HG03469 (cell line): ENCODE results near the gene C20orf173.
"Not testable (repeated sequence)": the region's sequence is repeated elsewhere in the genome, so short reads cannot be mapped to it uniquely, and the experiment has no call there.

ENCODE experiments used
- ATAC-seq: cut with Tn5 transposase; IDR thresholded peaks from one replicate; pipeline ENCODE4 v1.9.1; 2021; ENCODE audit warnings: mild to moderate bottlenecking, moderate library complexity, moderate number of reproducible peaks; ENCODE audit not compliant: unreplicated experiment

The C20orf173 gene, protein sequence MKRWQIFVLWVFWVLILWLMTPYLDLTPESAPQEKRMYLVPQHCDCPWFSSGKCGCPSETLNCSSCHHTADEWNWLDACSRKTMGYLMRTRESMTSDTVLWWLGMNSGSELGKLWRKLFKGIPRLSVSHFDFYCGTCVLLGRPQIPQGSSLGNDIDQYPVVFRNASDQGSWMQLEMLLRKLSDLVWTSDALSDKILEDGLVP

DNA sequence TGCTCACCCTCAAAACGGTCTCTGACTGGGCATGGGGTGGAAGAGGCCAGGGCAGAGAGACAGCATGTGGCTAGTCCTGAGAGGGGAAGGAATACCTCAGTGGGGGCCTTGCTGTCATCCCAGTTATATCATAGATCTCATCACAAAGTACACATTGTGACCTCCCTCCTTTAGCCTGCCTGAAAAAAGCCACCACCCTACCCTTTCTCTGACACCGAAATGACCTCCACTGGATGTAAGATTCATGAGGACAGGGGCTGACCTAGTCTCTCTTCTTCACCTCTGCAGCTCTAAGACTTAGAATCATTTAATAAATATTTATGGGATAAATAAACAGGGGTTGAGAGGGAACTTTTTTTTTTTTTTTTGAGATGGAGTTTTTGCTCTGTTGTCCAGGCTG lies at the start of gene C20orf173:
C20orf173 (minus strand) TSS at position 101 of the 400 bp plus-strand sequence. CDS start 279 bp downstream, outside the sequence.
- no peak for ATAC-seq

DNA sequence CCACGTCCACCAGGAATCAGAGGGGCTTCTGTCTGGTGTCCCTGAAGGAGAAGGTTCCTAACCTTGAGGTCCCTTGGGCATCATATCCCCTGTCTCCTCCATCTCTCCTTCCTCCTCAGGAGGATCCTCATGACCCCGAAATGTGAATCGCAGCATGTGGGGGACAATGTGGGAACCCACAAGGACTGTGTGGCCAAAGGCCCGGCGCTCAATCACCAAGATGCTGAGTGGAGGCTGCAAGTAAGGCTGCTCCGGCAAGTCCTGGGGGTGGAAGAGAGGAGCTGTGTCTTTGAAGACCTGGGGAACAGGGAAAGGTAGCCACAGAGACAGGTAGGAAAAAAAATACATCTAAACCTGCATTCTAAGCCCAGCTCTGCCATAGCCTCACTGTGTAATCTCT lies 49.7 kb upstream of the C20orf173 start:
- ATAC-seq, result no peak

DNA sequence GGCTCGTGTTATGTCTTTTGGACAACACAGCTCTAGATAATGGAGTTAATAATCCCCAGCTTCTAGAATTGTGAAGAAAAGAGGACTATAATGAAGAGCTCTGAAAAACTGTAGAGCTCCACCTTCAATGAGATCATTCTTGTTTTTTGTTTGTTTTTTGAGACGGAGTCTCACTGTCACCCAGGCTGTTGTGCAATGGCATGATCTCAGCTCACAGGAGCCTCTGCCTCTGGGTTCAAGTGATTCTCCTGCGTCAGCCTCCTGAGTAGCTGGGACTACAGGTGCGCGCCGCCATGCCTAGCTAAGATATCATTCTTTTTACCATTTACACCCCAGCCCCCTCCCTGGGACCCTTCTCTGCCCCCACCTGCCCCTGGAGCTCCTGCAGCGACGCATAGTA lies 49.0 kb upstream of the C20orf173 start:
- no peak for ATAC-seq

DNA sequence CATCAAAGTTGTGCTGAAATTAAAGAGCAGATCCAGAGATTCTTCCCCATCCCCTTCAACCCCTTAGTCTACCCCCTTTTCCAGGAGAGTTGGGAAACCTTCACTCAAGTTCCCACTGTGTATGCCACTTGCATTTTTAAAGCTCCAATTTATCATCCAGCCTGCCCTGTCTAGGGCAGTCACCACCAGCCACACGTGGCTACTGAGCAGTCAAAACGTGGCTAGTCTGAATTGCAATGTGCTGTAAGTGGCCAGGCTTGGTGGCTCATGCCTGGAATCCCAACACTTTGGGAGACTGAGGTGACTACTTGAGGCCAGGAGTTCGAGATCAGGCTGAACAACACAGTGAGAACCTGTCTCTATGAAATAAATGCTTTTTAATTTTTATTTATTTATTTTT lies 47.4 kb upstream of the C20orf173 start:
- ATAC-seq, result no peak

DNA sequence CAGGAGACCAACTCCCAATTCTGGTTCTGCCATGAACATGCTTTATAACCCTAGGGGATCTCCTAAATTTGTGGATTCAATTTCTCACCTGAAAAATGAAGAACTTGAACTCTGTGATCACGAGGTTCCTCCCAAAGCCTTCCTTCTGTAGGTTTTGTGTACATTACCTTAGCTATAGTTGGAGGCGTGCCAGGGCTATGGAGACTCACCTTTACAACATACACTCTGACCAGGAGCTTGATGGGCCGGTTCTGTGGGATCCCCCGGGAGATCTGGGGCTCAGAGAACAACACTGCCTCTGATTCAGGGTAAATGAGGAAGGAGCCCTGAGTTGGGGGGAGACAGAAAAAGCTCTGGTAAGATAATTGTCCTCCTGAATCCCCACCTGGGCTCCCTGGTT lies 46.5 kb upstream of the C20orf173 start:
- no peak for ATAC-seq

DNA sequence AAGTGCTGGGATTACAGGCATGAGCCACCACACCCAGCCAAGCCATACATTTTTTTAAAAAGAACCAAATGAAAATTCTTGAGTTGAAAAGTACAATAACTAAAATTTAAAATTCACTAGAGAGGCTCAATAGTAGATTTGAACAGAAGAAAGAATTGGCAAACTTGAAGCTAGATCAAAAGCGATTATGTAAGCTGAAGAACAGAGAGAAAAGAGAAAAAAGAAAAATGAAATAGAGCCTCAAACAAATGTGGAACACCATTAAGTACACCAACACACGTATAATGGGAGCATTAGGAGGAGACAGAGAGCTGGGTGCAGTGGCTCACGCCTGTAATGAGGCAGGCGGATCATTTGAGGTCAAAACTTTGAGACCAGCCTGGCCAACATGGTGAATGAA lies 43.4 kb upstream of the C20orf173 start:
- no peak for ATAC-seq

DNA sequence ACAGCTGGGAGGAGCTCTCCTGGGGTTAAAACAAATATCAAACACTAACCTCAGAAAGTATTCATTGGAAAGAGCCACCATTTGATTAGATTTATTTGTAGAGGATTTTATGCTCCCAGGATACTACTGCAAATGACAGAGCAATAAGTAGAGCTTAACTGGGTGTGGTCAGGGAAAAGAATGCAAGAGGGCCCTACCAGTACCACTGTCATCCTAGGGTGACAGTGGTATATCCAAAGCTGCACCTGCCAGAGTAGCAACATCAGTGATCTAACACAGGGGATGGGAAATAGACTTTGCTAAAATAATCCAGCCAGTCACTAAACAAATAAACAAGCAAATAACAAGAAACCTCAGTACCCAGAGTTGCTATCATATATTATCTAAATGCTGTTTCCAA lies 42.1 kb upstream of the C20orf173 start:
- no peak for ATAC-seq

DNA sequence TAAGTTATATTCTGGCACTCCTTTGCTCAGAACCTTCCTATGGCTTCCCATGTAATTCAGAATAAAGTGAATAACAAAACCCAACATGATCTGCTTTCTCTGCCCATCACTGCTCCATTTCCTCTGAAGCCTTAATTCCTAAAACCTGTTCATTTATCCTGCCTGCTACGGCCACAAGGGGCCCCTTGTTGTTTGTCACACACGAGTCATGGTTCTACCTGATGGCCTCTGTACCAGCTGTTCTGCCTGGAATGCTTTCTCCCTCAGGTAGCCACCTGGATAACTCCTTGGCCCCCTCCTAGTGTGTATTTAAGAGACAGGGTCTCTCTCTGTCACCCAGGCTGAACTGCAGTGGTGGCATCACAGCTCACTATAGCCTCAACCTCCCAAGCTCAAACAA lies 39.2 kb upstream of the C20orf173 start:
- no peak for ATAC-seq

DNA sequence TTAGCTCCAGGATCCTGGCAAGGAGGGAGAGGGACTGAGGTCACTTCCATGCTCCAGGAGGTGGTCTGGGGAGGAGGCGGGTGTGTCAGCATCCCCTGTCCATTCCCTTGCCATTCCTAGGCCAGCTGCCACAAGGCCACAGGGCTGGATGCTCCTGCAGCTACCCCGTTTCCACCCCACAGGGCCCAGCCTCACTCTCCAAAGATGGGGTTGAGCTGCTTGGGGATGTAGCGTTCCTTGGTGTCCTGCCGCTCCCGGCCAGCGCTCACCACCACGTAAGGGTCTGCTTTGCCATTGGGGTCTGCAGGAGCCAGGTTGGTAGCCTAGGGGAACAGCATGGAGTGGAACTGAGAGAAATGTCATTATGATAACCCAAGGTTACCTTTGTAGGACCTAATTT lies 35.5 kb upstream of the C20orf173 start:
- no peak for ATAC-seq

DNA sequence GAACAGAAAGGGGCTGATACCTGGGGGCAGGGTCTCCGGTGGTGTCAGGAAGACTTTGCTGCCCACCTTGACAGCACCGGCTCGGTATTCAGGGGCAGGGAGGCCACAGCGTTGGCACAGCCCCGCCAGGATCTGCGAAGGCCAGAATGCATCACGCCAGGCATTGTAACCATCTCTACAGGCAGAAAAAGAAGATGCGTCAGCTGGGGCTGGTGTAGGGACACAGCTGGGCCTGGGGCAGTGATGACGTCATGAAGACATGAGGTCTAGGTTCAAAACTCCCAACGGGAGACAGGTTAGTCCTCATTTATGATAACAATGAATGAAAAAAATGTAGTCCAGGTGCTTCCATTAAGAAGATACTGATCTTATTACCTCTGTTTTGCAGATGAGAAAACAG lies 34.4 kb upstream of the C20orf173 start:
- no peak for ATAC-seq

DNA sequence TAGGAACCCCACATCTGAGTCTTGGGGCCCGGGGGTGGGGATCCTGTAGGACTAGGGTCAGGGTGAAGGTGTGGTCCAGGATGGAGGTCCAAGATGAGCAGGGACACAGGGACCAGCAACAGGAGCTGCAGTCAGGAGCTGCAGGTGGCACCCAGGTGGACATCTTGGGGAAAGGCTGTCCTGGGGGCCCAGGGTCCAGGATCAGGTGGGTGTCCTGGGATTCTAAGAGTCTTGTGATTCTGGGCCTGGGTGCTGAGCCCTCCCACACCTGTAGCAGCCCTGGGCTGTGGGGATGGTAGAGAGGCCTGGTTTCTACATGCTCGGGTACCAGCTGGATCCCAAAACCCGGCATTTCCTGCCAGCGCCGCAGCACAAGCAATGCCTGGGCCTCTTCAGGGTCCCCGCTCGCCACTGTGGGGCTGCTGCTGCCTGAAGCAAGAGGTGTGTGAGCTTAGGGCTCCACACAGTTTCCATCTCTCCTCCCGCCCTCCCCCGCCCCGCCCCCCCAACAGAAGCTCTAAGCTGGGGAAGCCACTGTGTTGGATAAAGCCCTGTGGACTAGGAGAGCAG lies 33.2 kb upstream of the C20orf173 start:
- no peak for ATAC-seq

DNA sequence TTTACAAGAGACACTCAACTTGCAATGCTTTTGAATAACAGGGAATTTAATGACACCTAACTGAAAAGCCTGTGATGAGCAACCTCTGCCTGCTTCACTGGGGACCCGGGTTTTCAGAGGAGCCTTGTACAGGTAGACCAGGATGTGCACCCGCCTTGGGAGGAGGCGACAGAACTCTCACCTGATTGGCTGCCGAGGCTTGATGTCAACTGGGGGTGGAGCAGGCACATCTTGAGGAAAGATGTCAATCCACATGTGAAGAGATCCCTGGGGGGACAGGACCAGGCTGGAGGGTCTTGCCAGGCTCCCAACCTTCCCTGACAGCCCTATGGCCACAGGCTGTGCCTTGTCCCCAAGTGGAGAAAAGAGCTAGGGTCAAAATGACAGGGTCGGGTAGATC lies 32.2 kb upstream of the C20orf173 start:
- no peak for ATAC-seq

DNA sequence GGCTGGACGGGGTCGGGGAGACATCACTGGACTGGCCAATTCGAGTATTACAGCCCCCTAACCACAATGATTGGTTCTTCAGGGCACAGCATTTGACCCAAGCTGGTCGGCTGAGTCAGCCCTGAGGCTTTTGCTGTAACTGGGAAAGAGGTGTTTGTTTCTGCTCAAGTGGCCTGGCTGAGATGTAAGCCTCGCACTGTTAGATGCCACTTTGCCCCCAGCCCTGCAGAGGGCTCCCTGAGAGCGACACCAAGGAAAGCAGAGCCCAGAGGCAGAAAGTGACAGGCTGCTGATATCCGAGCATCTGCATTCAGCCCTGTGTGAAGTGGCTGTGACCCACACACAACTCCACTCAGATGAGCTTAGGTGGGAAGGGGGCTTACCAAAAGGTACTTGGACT lies 31.8 kb upstream of the C20orf173 start:
- ATAC-seq, result no peak

DNA sequence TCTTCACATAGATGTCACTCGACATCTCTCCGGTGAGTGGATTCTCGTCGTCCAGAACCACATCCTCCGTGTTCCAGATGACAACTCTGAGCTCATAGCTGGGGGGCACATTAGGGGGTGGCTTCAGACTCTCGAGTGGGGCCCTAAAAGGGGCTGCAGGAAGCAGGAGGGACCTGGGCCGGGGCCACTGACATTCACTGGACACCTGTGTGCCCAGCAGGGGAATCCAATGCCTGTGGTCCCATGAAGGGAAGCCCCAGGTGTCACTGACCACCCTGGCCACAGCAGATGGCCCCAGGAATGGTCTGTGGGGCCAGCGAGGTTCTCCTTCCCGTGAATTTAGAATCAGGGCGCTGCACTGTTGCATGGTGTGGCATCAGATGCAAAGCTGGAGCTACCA lies 31.1 kb upstream of the C20orf173 start:
- no peak for ATAC-seq

DNA sequence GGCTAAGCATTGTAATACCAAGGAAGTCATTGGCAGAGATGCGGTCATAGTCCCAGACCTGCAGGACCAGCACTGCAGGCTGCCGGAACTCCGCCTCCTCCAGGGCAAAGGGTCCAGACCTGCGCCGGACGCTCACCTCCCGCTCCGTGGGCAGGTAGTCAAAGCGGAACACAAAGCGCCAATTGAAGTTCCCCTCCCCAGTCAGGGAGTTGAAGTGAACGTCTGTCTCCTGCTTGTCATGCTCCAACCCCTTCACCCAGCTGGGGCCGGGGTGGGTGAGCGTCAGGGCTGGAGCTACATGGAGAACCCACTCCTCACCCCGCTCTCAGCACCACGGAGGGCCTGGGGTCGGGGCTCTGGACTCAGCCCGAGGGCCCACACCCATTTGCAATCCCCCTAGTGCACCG lies 30.7 kb upstream of the C20orf173 start:
- no peak for ATAC-seq

DNA sequence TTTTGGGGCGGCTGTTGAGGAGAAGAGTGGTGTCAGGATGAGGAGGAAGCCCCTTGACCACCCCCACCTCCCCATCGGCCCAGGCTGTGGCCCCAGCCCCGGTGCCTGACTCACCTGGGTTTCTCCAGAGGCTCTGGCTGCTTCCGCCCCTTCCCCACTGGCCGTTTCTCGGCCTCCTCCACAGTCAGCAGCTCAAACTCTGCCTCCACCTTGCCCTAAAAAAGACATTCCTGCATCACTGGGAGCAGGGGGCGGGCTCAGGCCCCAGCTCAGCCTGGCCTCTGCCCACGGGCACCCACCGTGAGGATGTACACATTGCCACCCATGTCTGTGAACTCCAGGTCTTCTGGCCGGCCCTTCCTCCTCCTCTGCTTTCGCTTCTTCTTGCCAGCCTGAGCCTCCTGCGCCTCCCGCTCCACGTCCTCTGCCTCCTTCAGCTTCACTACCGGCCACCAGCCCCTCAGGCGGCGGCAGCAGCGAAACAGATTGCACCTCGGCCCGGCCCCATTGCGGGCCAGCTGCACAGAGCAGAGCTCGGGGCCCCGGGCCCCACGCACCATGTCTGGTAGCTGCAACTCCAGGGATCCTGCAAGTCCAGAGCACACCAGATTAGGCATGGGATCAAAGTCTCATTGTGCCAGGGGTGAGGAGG lies 29.7 kb upstream of the C20orf173 start:
- no peak for ATAC-seq

DNA sequence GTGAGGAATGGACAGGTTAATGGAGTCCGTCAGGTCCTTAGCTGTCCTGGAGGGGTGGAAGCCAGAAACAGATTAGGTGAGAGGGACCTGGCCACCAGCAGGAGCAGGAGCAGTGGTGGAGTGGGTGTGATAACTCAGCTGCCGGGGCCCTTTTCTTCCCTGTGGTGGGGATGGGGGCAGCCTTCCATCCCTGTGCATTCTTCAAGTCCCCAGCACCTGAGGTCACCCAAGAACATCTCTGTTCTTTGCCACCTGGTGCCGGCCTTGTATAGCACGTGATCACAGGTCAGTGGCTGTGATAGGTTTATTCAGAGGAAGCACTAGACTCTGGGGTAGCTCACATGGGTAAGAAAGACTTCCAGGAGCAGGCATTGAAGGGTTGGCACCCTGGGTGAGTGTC lies 29.0 kb upstream of the C20orf173 start:
- no peak for ATAC-seq

DNA sequence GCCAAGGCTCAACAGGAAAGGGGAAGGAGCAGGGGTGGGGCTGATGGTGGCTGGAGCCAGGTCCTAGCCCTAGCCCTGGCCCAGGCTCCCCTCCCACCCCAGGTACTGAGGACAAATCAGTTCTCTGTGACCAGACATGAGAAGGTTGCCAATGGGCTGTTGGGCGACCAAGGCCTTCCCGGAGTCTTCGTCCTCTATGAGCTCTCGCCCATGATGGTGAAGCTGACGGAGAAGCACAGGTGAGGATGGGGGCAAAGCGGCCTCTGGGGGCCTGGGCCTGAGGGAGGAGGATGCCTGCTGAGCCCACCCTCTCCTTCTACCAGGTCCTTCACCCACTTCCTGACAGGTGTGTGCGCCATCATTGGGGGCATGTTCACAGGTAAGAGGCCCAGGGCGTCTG lies 27.4 kb upstream of the C20orf173 start:
- no peak for ATAC-seq

DNA sequence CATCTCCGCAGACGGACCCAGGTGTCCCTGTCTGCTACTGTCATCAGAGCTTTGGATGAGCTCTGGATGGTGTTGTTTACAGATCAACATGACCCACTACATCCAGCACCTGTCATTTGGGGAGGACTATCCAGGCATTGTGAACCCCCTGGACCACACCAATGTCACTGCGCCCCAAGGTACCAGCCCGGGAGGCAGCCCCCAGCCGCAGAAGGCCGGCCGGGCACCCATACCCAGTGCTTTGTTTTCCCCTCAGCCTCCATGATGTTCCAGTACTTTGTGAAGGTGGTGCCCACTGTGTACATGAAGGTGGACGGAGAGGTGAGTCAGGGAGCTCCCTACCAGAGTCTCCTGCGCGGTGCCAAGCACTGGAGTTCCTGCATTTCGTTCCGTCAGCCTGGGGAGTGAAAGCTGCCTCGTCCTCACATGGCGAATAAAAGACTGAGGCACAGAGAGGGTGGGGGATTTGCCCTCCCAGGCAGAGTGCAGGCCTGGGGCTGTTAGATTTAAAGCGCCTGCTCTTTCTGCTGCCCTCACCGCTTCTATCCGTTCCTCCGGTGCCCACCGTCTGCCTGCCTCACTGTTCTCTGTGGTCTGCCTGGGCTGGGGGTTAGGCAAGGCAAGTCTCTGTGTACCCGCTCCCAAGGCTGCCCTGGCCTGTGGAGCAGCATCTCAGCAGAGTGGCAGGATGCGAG lies 26.6 kb upstream of the C20orf173 start:
- ATAC-seq, result no peak

DNA sequence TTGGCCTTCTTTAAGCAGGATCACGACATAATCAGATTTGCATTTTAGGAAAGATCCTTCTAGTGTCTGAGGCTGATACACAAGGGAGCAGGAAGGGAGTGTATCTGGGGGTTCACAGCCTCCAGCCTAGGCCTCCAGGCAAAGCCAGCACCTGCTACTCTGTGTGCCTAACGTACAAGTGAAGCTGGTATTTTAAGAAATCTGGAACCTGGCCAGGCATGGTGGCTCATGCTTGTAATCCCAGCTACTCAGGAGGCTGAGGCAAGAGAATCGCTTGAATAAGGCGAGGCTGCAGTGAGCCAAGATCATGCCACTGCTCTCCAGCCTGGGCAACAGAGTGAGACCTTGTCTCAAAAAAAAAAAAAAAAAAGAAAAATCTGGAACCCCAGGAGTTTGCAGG lies 26.0 kb upstream of the C20orf173 start:
- not testable (repeated sequence) for ATAC-seq

DNA sequence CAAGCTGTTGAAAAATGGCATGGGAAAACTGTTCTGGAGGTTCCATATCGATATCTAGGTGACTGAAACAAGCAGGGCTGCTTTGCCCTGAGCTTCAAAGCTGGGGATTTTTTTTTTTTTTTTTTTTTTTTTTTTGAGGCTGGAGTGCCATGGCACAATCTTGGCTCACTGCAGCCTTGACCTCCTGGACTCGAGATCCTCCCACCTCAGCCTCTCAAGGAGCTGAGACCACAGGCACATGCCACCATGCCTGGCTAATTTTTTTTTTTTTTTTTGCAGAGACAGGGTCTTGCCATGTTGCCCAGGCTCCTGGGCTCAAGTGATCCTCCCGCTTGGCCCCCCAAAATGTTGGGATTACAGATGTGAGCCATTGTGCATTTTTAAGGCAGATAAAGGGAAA lies 23.5 kb upstream of the C20orf173 start:
- ATAC-seq, result no peak

DNA sequence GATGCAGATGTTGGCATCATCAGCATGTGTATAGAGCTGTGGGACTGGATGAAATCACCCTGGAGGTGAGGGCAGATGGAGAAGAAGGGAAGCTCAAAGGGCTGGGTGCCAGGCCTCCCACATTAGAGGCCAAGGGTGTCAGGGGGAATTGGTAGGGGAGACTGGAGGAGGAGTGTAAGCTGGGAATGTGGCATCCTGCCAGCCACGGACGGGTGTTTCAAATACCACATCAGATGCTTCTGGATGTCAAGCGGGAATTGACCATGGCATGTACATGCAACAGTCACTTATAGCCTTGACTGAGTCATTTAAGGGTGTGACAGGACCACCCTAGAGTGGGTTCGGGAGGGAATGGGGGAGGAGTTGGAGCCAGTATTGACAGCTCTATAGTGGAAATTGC lies 22.1 kb upstream of the C20orf173 start:
- no peak for ATAC-seq
